ENCODE measurements around the gene CFAP157. TPM values are rescaled to one million over a fixed set of nuclear protein-coding genes. Genes with fewer than 3 reads are reported as not detected.

Gene CFAP157
- total RNA-seq, 4 donors from 2014 or later, result 0.90 to 1.2 TPM; not detected in 2

DNA sequence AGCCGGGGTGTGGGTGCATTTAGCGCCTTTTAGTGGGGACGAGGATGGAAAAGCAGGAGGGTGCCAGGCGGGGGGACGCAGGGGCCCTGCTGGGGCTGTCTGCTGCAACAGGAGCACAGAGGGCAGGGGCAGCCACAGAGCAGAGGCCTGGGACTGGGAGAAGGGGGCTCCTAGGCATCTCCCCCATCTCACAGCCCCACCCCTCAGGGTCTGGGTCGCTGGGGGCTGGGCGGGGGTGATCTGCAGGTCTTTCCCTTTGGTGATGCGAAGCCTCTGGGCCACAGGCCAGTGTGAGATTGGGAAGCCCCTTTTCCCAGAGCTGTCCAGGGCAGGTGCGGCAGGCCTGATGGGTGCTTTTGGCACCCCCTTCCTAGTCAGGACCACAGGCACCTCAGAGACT lies 23.5 kb downstream of the CFAP157 start:
- DNase-seq (ENCODE audit: low spot score in 2 of 2), result no peak
- Histone ChIP-seq H3K4me1 (peaks cover 0 to 19% (median 10%) of the 10 kb centered on the region in 4 donors), H3K27ac (no peak overlapping the region), H3K4me3 (no peak overlapping the region), H3K9me3 (no peaks in the 10 kb centered on the region), H3K36me3 (peaks cover 0 to 38% (median 0%) of the 10 kb centered on the region in 3 donors), H3K27me3 (no peaks in the 10 kb centered on the region)
- 85 to 86% methylated on average over 8 of the region's 9 CpGs for WGBS, 2 donors
- TF ChIP-seq, protein P1, sequence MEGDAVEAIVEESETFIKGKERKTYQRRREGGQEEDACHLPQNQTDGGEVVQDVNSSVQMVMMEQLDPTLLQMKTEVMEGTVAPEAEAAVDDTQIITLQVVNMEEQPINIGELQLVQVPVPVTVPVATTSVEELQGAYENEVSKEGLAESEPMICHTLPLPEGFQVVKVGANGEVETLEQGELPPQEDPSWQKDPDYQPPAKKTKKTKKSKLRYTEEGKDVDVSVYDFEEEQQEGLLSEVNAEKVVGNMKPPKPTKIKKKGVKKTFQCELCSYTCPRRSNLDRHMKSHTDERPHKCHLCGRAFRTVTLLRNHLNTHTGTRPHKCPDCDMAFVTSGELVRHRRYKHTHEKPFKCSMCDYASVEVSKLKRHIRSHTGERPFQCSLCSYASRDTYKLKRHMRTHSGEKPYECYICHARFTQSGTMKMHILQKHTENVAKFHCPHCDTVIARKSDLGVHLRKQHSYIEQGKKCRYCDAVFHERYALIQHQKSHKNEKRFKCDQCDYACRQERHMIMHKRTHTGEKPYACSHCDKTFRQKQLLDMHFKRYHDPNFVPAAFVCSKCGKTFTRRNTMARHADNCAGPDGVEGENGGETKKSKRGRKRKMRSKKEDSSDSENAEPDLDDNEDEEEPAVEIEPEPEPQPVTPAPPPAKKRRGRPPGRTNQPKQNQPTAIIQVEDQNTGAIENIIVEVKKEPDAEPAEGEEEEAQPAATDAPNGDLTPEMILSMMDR (IDR thresholded peaks at IDR 0.05), result no peak
- TF ChIP-seq EP300 (IDR thresholded peaks at IDR 0.05) (no peak), POLR2A (IDR thresholded peaks at IDR 0.05) (no peak)

DNA sequence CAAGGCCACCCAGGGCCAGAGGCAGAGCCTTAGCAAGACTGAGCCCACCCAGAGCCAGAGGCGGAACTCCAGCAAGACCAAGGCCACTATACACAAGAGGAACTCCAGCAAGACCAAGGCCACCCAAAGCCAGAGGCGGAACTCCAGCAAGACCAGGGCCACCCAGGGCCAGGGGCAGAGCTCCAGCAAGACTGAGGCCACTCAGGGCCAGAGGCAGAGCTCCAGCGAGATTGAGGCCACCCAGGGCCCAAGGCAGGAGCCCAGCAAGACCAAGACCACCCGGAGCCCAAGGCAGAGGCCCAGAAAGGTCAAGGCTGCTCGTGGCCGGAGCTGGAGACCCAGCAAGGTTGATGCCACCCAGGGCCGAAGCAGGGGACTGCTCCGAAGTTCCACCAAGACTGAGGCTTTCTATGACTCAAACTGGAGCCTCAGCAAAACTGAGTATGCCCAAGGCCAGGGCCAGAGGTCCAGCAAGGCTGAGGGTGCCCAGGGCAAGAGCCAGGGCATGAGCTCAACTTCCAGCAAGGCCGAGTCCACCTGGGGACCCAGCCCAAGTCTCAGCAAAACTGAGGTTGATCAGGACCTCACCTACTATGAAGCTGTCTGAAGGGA lies 24.1 kb downstream of the CFAP157 start:
- WGBS, 2 donors, result 82 to 84% methylated on average over 8 to 9 of the region's 9 CpGs
- Histone ChIP-seq H3K4me1 (peaks cover 0 to 23% (median 10%) of the 10 kb centered on the region in 4 donors), H3K27ac (no peak overlapping the region), H3K9me3 (no peaks in the 10 kb centered on the region), H3K4me3 (no peak overlapping the region), H3K27me3 (no peaks in the 10 kb centered on the region), H3K36me3 (peaks cover 0 to 38% (median 0%) of the 10 kb centered on the region in 3 donors)
- TF ChIP-seq POLR2A (IDR thresholded peaks at IDR 0.05), result no peak
- TF ChIP-seq EP300 (IDR thresholded peaks at IDR 0.05), result no peak
- TF ChIP-seq, protein P1 (IDR thresholded peaks at IDR 0.05), result no peak
- no peak for DNase-seq (ENCODE audit: low spot score in 2 of 2)

DNA sequence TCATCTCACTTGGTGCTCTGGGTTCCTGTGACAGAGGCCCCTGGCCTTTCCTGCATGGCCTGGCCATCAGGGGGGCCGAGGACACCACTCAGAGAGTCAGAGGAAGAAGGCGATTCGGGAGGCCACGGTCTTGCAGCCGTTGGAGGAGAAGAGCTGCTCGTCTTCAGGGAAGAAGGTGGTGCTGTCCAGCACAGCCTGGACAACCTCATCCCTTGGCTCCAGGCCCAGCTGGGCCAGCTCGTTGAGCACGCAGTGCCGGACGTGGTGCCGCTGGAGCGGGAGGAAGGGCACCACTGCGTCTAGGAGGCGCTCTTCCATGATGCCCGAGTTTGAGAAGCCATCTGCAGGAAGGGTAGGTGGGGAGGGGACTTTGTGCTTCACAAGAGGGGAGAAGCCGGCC lies 25.1 kb downstream of the CFAP157 start:
- Histone ChIP-seq H3K36me3 (peaks cover 0 to 38% (median 0%) of the 10 kb centered on the region in 3 donors), H3K27me3 (no peaks in the 10 kb centered on the region), H3K4me1 (peaks cover 0 to 23% (median 10%) of the 10 kb centered on the region in 4 donors), H3K27ac (no peak overlapping the region), H3K4me3 (no peak overlapping the region), H3K9me3 (no peaks in the 10 kb centered on the region)
- TF ChIP-seq EP300 (IDR thresholded peaks at IDR 0.05) (no peak), POLR2A (IDR thresholded peaks at IDR 0.05) (no peak)
- TF ChIP-seq, protein P1 (IDR thresholded peaks at IDR 0.05), result no peak
- WGBS, 2 donors, result 53 to 67% methylated on average over 16 of the region's 16 CpGs
- DNase-seq (ENCODE audit: low spot score in 2 of 2), result no peak

DNA sequence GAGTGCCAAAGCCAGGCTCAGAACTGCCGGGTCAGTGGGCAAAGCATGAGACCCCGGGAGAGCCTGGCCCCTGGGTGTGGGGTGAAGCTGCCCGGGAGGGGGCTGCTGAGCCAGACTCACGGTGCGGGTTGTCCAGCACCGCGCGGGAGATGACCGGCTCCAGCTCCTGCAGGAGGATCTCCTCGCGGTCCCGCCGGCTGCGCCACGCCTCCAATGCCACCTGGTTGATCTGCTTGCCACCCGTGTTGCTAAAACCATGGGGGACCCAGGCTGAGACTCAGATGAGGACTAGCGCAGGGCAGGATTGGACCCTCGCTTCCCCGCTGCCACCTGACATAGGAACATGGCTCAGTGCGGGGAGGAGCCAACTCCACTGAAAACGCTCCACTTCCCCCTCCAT lies 25.7 kb downstream of the CFAP157 start:
- no peaks in the 10 kb centered on the region for H3K9me3 ChIP-seq
- H3K27me3 ChIP-seq, result no peaks in the 10 kb centered on the region
- WGBS, 2 donors, result 93 to 94% methylated on average over 21 of the region's 21 CpGs
- peaks cover 0 to 38% (median 0%) of the 10 kb centered on the region in 3 donors for H3K36me3 ChIP-seq
- H3K4me1 ChIP-seq, result peaks cover 0 to 23% (median 10%) of the 10 kb centered on the region in 4 donors
- DNase-seq (ENCODE audit: low spot score in 2 of 2), result no peak
- no peak overlapping the region for H3K27ac ChIP-seq
- TF ChIP-seq, protein P1 (IDR thresholded peaks at IDR 0.05), result no peak
- no peak for TF ChIP-seq EP300 (IDR thresholded peaks at IDR 0.05)
- no peak for TF ChIP-seq POLR2A (IDR thresholded peaks at IDR 0.05)
- H3K4me3 ChIP-seq, result no peak overlapping the region

DNA sequence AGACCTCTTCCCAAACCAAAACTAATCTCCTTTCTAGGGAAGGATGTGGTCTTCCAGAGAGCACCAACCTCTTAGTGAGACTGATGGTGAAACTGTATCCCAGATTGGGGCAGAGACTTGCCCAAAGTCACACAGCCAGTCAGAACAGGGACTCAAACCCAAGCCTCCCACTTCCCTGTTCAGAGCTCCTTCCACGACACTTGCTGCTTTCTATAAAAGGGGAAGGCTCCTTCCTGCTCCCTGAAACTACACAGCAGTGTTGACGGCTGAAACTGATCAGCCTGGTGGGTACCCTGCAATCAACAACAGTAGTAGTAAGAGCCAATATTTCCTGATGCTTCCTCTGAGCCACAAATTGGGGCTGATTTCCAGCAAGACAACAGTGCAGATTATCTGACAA lies 26.8 kb downstream of the CFAP157 start:
- WGBS, 2 donors, result 71 to 91% methylated on average over 2 of the region's 2 CpGs
- TF ChIP-seq, protein P1 (IDR thresholded peaks at IDR 0.05), result no peak
- TF ChIP-seq EP300 (IDR thresholded peaks at IDR 0.05), result no peak
- TF ChIP-seq POLR2A (IDR thresholded peaks at IDR 0.05), result no peak
- no peak for DNase-seq (ENCODE audit: low spot score in 2 of 2)
- Histone ChIP-seq H3K4me1 (peaks cover 0 to 23% (median 10%) of the 10 kb centered on the region in 4 donors), H3K36me3 (peaks cover 0 to 42% (median 0%) of the 10 kb centered on the region in 3 donors), H3K4me3 (no peak overlapping the region), H3K9me3 (no peaks in the 10 kb centered on the region), H3K27me3 (no peaks in the 10 kb centered on the region), H3K27ac (peak overlapping the region in 1 of 4 donors; percentile 10)
